CD4-positive, alpha-beta T cell treated with Interleukin-4 for 4 hours (primary cell): ENCODE results near the gene CLEC2B.

Experiments
- DNase-seq: peaks from one replicate; pipeline ENCODE4 v3.0.0-alpha.2; 2020

CLEC2B gene

DNA sequence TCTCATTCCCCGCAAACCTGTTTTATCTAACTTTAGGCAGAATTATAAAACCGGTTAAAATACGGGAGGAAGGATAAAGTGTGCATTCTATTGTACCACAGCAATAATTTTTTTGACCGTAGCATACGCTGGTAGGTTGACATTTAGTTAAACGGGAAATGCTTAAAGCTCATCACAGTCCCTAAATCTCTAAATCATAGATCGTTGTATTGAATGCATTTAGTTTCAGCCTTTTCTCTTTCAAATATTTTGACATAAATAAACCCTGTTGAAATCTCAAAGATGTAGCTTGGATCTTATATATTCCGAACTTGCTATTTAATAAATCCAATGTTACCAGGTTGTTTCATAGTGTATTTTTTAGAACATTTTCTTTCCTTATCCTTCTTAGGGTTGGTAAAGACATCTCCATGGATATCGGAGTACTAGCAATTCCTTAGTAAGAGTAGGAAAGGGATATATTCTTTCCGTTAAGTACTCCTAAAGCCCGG is 798 bp downstream of the CLEC2B start:
- DNase-seq = peak; percentile 30

DNA sequence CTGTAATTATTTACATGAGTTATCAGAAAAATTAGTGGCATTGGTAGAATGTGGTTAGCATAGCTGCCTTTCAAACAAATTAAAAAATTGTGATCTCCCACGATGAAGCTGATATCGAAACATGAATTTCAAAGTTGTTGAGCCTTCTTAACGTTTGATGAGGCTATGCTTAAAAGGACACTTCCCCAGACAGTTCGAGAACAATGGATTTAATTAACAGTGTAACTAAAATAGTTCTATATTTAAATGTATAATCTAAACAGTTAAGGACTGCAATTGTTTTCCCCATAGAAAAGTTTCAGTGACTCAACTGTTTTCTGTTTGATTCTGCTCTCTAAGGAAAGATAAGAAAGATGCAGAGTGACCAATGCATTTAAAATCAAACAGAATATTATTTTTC is 1.6 kb downstream of the CLEC2B start:
- no peak for DNase-seq

DNA sequence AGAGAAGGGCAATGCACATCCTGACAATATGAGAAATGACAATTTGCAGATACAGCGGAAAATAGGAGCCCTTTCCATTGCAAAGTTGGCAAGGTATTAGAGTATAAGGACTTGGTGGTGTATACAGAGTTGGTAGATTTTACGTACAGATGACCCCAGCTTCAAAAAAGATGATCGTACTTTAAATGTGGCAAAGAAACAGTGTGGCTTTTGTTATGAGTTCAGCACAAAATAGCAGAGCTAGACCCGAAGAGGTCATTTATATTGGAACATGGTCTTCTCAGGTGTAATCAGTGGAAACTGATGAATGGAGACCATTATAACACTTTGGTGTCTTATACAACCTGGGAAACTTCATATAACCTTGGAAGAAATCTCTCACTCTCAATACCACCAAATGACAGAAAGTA is 2.3 kb downstream of the CLEC2B start:
- DNase-seq = no peak

DNA sequence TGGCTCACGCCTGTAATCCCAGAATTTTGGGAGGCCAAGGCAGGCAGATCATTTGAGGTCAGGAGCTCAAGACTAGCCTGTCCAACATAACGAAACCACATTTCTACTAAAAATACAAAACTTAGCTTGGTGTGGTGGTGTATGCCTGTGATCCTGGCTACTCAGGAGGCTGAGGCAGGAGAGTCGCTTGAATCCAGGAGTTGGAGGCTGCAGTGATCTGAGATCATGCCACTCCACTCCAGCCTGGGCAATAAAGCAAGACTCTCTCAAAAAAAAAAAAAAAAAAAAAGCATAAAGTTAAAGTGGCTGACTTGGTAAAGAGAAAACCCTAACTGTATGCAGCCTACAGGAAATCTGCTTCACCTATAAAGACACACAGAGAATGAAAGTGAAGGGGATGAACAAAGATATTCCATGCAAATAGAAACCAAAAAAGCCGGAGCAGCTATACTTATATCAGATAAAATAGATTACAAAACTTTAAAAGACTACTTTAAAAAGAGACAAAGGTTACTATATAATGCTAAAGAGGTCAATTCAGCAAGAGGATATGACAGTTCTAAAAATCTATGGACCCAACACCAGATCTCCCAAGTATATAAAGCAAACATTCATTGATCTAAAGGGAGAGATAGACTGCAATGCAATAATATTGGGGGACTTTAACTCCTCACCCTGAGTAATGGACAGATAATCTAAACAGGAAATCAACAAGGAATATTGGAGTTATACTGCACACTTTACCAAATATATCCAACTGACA is 4.1 kb downstream of the CLEC2B start:
- peak; percentile 37 for DNase-seq

DNA sequence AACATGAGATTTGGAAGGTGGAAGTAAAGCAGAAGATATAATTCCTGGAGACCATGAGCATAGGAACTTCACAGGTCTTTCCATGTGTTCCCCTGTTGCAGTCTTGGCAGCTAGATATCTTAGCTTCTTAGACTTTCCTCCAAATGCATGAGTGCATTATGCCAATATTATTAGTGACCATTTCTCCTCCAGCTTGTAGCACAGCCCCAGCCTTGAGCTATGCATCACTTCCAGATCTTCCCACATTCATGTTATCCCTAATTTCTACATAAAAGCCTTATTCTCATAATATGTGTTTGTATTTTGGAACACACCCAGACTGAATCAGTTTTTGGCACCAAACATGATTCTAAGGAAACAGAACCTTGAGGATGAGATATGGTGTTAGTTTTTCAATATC is 11.0 kb downstream of the CLEC2B start:
- no peak for DNase-seq

DNA sequence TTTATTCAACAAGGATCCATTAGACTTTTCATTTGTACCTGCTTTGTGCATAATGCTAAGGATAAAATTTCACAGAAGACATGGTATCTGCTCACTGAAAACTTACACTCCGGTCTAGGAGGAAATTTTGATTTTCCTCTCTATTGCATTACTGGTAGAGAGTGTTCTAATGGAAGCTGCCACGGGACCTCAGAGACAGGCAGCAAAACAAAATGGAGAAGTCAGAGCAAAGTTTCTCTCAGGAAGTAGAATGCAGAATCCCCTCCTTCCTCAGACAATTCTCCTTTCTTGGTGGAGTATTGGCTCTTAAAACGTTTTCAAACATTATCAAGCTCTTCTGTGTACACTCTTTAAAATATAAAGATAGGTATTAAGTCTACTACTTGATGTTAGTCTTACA is 12.3 kb downstream of the CLEC2B start:
- DNase-seq = no peak

DNA sequence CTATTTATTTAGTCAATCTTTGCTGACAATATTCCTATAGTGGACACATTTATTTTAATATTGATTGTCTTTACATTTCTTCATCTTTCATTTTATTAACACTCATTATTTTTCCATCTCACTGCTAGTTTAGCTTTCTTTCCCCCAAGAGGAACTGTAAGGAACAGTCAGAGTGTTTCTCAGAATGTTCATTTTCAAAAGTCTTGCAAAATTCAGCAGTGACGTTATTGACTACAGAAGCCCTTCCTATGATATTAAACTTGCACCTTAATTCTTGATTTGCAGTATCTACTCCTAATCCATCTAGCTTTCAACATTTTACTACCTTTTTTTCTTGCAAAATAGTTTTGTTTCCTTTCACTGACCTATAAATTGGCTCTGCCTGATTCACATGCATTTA is 13.0 kb downstream of the CLEC2B start:
- no peak for DNase-seq

DNA sequence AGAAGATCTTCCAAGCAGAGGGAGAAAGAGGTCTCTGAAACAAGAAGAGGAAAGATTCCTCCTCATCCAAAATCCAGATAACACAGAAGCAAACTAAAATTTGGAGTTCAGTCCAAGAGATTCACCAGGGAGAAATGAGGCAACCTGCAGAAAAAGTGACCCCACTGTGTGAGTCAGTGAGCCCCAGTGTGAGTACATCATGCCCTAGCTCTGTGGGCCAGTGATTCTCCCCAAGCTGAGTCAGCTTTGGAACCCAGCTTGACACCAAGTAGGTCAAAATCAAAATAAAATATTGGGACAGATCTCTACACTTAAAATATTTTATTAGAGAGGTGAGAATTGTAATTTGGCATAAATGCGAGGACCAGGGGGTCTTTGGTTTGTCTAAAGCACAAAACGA is 17.2 kb downstream of the CLEC2B start:
- no peak for DNase-seq

DNA sequence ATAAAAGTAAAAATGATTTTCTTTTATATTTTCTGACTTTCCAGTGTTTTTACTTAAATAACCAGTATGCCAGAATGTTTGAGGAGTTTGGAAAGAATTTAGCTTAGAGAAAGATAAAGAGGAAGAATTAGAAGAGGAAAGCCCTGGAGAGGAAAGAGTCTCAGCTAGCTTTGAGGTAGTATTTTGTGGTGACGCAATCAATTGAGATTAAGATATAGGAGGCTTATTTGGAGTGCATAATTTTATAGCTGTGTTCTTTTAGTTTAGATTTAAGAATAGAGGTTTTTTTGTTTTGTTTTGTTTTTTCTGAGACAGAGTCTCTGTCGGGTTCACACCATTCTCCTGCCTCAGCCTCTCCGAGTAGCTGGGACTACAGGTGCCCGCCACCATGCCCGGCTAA is 18.1 kb downstream of the CLEC2B start:
- DNase-seq = no peak

DNA sequence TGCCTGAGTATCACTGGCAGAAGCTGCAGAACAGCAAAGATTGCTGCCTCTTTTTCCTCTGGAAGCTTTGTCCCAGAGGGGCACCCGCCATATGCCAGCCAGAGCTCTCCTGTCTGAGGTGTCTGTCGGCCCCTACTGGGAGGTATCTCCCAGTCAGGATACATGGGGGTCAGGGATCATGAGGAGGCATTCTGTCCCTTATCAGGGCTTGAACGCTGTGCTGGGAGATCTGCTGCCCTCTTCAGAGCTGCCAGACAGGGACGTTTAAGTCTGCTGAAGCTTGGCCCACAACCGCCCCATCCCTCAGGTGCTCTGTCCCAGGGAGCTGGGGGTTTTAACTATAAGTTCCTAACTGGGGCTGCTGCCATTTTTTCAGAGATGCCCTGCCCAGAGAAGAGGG is 20.3 kb downstream of the CLEC2B start:
- DNase-seq = no peak

DNA sequence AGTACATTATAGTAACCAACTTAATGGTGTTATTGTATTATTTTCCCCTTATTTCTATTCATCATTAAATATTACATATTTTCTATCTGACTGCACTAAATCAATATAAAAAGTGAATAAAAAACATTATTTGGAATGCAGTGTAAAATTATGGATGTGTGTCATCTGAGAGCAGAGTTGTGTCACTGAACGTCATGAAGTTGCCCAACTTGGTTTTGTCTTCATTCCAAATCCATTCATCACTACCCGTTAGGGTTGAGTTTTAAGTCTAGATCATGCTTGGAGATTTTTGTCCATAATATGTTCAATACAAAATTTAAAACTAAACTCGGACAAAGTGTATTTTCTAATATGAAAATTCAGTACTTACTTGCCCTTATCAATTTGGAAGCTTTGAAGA is 25.7 kb downstream of the CLEC2B start:
- no peak for DNase-seq

DNA sequence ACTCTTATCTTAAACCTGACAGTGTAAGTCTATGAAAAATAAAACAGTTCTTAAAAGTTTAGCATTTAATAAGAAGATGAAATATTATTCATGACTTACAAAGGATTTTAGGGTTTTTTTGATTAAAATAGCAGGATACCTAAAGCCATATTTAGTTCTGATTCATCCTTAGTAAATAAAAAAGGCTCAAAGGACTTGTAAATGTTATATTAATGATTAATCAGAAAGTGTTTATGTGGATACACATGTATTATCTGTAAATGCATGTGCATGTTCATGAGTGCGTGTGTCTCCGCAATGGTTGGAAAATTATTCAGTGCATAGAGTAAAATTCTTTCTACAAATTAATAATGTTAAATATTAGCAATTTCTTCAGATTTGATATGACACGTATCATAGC is 37.4 kb downstream of the CLEC2B start:
- DNase-seq = no peak

DNA sequence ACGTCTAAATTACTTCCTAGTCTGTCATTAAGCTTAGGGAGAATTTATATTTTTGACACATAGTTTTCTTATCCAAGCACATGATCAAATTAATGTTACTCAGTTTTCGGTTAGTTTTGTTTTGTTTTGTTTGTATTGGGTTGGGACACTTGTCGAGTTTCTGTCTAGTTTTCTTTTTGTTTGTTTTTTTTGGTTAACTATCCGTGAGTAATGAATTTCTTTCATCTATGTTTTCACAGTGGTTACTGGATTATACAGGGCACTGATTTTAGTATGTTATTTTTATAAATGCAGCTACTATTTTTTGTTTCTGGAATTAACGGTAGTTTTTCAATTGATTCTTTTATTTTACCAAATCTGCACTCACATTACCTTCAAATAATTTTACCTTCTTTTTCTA is 39.2 kb downstream of the CLEC2B start:
- no peak for DNase-seq

DNA sequence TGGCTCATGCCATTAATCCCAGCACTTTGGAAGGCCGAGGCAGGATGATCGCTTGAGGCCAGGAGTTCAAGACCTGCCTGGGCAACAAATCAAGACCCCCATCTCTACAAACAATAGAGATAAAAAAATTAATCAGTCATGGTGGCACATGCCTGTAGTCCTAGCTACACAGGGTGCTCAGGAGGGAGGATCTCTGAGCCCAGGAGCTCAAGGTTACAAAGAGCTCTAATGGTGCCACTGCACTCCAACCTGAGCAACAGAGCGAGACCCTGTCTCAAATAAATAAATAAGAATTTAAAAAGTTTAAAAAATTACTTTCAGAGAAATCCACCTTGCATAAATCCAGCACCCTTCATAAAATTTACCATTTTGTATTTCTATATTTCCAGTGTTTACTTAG is 39.7 kb downstream of the CLEC2B start:
- no peak for DNase-seq

DNA sequence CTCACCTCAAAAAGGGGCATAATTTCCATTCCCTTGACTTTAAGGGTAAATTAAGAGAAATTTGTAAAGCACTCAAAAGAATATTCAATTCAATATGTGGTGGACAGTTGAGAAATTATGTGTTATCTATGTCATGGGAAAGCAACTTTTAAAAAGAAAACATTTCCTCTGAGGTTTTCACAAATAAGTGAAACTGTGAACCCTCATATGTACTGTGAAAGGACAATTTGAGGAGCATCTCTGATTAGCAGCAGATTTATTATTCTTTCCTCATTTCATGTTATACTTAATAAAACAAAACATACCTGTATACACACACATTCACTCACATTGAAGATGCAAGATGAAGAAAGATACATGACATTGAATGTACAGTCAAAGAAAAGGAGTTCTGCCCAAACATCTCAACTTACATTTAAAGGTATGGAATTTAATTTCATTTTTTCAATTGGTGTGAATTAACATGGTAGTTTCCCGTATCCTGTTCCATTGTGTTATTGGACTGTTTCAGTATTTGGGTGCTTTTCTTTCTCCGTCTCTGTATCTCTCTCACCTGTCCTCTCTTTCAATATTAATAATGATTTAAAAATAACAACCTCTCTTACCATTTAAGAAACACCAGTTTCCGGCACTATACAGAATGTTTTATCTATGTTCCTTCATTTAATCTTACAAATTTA is 41.8 kb downstream of the CLEC2B start, which contains the start of gene KLRF1:
KLRF1 (plus strand) TSS at position 273 of the 680 bp plus-strand sequence; CDS start at position 337, 64 bp downstream.
- DNase-seq = no peak

DNA sequence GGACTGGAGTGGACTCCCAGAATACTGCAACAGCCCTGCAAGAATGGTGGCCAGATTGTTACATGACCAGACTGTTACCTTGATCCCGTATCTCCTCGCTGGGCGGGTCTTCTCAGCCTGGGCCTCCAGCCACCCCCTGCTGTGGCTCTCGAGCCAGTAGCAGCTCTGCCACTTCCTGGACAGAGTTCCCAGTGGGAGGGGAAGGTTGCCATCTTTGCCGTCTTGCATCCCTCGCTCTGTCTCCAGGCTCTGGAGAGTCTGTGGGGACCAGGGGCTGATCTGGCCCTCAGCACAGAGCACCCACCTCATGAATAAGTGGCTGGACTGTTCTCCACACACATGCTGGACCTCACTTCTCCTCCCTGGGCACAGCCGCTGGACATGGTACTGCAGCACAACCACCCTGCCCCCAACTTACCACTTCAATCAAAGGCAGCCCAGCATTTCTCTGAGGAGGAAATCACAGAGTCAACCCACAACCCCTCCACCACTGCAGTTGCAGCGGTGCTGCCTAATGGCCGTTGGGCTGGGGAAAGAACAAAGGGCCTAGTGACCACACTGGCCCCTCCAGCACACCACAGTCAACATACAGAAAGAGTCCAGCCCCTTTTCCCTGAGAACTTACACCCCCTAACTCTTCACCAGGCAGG is 48.7 kb downstream of the CLEC2B start:
- no peak for DNase-seq

DNA sequence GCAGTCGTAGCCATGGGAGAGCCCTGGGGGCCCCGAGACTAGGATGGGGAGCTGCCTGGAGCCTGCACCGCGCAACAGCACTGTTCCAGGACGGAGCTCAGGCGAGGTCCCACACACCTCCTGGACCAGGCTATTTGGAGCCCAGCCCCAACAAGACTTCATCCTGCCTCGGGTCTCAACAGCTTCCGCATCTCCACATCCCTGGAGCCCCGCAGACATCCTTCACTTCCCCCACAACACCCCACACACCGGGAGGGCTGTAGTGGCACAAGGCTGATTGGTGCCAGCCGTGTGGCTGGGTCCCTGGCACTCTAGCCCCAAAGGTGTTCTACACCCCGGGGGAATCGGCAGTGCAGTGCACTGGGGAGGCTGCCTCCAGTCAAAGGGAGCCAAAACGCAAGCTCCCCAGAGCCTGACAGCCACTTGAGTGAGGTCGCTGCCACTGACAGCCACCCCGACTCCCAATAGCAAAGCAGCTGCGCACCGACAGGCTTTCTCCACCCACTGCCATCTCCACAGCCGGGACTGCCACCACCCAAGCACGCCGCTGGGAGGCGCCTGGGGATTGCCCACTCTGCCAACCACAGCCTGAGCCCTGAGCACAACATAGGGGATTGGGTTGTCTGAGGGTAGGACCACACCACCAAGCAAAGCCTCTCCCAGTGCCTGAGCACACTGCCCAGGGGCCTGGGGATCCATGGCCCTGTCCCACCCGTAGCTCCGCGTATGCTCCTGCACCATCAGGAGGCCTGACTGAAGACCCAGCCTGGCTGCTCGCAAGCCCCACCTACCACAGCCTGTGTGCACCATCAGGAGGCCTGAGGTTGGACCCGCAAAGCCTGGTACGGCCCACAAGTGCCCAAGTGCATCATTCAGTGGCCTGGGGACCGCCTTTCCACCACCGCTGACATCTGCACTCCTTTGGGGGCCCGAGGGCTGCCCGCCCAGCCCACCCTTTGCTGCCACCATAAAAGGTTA is 55.0 kb downstream of the CLEC2B start:
- peak; percentile 91 for DNase-seq

DNA sequence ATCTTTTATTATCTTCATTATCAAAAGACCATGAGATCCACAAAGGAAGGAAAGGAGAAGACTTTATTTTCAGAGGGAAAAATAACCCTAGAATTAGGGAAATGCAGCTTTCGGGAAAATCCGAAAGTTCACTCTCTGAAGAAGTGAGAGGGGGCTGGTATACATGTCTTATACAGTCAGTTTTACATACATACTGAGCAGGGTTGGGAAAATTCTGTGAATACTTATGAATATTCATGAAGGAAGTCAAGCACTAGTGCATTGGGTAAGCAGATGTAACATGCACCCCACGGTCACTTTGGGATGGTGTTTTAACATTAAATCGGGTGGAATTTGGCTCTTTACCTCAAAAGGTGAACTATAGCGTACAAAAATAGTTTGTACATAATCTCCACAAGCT is 57.5 kb downstream of the CLEC2B start:
- DNase-seq = no peak

DNA sequence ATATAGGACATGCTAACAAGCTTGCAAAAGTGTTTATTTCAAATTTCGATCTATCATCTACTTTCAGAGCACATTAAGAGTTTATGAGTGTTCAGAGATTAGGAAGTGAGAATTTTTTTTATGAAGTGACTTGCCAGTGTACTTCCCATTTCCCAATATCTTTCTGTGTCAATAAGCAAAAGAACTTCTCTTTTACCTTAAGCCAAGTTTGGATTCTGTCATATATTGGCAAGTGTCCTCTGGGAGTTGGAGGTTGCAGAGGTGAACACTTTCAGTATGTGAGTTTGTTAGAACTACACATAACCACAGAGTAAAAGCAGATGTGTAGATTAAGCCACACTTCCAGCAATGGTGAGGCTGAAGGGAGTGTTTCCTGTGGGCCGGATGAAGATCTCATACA is 58.5 kb downstream of the CLEC2B start:
- DNase-seq = no peak

DNA sequence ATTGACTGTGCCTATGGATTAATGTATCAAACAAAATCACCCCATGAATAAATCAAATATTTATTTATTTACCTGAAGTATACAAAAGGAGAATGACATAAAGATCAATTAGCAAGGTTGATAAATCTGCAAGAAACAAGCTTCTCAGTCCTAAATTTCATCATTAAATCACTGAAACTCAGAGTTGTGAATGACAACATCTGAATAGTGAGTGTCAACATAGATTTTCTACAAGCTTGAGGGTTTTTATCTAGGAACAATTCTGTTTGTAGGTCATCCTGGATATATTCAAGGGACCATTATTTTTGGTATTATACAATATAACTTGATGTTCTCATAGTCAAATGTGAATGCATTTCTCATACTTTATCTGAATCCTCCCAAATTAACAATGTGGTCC is 59.3 kb downstream of the CLEC2B start:
- DNase-seq = no peak

DNA sequence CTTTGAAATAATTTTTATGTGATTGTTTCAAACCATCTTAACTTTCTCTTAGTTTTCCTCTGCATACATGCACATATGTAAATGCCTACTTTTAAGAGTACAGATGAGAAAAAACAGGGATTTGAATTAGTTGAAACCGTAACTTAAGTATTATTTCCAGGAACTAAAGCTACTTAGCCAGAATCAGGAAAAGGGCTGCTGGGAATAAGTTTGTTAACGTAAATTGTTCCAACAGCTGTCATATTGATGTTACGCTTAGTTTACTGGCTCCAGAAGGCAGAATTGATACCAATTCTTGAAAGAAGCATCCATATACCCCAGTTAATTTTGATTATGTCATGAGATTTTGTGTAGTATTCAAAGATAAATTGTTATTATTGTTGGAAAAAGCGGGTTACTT is 59.8 kb downstream of the CLEC2B start:
- DNase-seq = no peak

DNA sequence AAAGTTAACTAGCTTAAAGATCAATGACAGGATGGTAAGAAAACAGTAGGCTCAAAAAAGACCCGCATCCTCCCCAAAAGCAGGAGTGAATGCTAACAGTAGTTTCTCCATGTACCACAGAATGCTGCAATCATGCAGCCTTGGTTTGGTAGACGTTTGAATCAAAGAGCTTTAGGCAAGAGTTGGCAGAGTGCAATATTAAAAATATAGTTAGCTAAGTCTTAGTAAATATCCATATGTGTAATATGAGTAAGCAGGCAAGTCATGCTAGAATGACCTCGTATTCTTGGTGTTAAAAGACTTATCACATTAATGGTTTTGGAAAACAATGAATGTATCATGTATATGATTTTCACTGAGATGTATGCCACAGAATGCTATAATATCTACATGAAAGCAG is 60.6 kb downstream of the CLEC2B start:
- no peak for DNase-seq

DNA sequence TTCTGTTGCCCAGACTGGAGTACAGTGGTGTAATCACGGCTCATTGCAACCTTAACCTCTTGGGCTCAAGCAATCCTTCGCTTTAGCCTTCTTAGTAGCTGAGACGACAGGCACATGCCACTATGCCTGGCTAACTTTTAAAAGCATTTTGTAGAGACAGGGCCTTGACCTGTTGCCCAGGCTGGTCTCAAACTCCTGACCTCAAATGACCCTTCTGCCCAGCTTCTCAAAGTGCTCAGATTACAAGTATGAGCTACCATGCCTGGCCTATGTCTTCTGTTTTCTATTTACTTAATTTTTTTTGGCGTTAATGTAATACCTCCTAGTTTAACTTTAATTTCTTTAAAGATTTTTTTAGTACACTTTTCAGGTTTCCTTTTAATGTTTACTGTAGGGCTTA is 62.4 kb downstream of the CLEC2B start:
- DNase-seq = no peak
